Pancreas (tissue), 10 donors: Measurements from ENCODE around the gene CRYBG2. TPM values are rescaled to one million over a fixed set of nuclear protein-coding genes. Genes with fewer than 3 reads are reported as not detected.
A peak's percentile ranks its signal among the peaks of the same experiment; 100 is the strongest.

ENCODE experiments used
- ATAC-seq, 4 donors: fragments of 200-7000 bp; cut with Tn5 transposase; one replicate each; pipeline versions ENCODE4 v1.8.0 to v1.9.1; 2020; ENCODE audit warnings: mild to moderate bottlenecking in 4 of 4, moderate library complexity in 4 of 4
- DNase-seq, 6 donors: peaks; one replicate each; pipeline ENCODE4 v3.0.0-alpha.2; 2020
- FAIRE-seq: peaks from 2 replicates; lab custom pipeline; 2012; peaks lifted over from hg19 to GRCh38; lab: Jason Lieb, UNC
- H3K27ac ChIP-seq, 4 donors: fragments of 200-600 bp; sonication (generic); 1 replicate in 3 of 4; 2 replicates in 1 of 4; pipeline versions ENCODE4 v1.5.0 to v1.8.0; 2020
- H3K27me3 ChIP-seq, 4 donors: fragments of 200-600 bp; one replicate each; pipeline ENCODE4 v1.8.0; 2021
- H3K36me3 ChIP-seq, 3 donors: fragments of 200-600 bp; sonication (generic) in 1 of 3; one replicate each; pipeline versions ENCODE4 v1.5.0 to v1.8.0; 2020 to 2021
- H3K4me1 ChIP-seq, 3 donors: fragments of 200-600 bp; one replicate each; pipeline ENCODE4 v1.8.0; 2021
- H3K4me3 ChIP-seq, 4 donors: fragments of 200-600 bp; sonication (generic) in 2 of 4; one replicate each; pipeline versions ENCODE4 v1.5.0 to v1.8.0; 2020 to 2021
- H3K9me3 ChIP-seq, 4 donors: fragments of 200-600 bp; one replicate each; pipeline ENCODE4 v1.8.0; 2021
- WGBS, 2 donors: extraction: QIAGEN DNeasy Blood & Tissue Kit; methylation state at CpG; one replicate each; pipeline ENCODE4 v1.1.7; 2013; 5-methylcytosine and 5-hydroxymethylcytosine counted together
- intact Hi-C, 3 donors: fragments of 100-400 bp; cut with DNase I; formaldehyde crosslinking; loops; one replicate each; pipeline versions ENCODE4 v1.11.1 to v1.14.2; 2022
- polyA plus RNA-seq, 2 donors: library from polyadenylated mRNA; stranded (reverse); fragments of 200-250 nt; gene quantifications; one replicate each; pipeline ENCODE4 v1.2.3, GENCODE V29; 2013
- total RNA-seq, 6 donors: library from RNA; stranded (reverse); fragmentation: NEBNext Ultra II Directional in 4 of 6; extraction: Animal tissue kit (Norgen Biotek cat#: 25700) in 4 of 6; gene quantifications; one replicate each; pipeline versions ENCODE4 v1.2.1 to v1.2.4, GENCODE V29; 2021 to 2023
- TF ChIP-seq, protein P1 (sequence below), 4 donors: fragments of 200-600 bp; sonication (generic) in 3 of 4; IDR thresholded peaks; one replicate each; pipeline versions ENCODE4 v1.5.0 to v1.8.0; 2021; ENCODE audit warnings: antibody characterized with exemption in 4 of 4
- donor health status: healthy with polysubstance abuse.
- donor health status: DM: no; HTN: no; CAD: no; lungs with moderate emphysema.
- donor health status: DM: no; HTN: no; CAD: no.
- donor health status: control.
- donor health status: control.
- donor health status: Bipolar disorder and iron deficiency.
- donor health status: DM: yes; HTN: yes; CAD: no.
- donor health status: DM: no; HTN: no; CAD: no.
- donor health status: DM: no; HTN: no; CAD: no.
- donor health status: DM: yes; HTN: yes; CAD: no.

The CRYBG2 gene
- total and polyA plus RNA-seq, 8 donors: 0.12 to 2.0 (median 0.60) TPM

DNA sequence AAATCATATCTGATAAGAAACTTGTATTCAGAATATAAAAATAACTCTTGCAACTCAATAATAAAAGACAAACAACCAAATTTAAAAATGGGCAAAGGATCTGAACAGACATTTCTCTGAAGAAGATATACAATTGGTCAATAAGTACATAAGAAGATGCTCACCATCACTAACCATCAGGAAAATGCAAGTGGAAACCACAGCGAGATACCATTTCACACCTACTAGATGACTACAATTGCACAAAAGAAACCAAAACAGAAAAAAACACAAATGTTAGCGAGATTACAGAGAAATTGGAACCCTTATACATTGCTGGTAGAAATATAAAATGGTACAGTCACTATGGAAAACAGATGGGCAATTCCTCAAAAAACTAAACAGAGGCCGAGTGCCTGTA is 30.1 kb upstream of the CRYBG2 start:
- H3K27ac ChIP-seq: no peak overlapping the region
- H3K27me3 ChIP-seq: no peaks in the 10 kb centered on the region
- WGBS, 2 donors: 70 to 75% methylated on average over 3 of the region's 3 CpGs
- H3K9me3 ChIP-seq: no peaks in the 10 kb centered on the region
- FAIRE-seq (no peak), DNase-seq (no peak), ATAC-seq (no peak)
- TF ChIP-seq, protein P1, sequence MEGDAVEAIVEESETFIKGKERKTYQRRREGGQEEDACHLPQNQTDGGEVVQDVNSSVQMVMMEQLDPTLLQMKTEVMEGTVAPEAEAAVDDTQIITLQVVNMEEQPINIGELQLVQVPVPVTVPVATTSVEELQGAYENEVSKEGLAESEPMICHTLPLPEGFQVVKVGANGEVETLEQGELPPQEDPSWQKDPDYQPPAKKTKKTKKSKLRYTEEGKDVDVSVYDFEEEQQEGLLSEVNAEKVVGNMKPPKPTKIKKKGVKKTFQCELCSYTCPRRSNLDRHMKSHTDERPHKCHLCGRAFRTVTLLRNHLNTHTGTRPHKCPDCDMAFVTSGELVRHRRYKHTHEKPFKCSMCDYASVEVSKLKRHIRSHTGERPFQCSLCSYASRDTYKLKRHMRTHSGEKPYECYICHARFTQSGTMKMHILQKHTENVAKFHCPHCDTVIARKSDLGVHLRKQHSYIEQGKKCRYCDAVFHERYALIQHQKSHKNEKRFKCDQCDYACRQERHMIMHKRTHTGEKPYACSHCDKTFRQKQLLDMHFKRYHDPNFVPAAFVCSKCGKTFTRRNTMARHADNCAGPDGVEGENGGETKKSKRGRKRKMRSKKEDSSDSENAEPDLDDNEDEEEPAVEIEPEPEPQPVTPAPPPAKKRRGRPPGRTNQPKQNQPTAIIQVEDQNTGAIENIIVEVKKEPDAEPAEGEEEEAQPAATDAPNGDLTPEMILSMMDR (IDR thresholded peaks at IDR 0.05): no peak
- no peaks in the 10 kb centered on the region for H3K4me1 ChIP-seq
- H3K4me3 ChIP-seq: no peak overlapping the region
- intact Hi-C loops: no loop called here
- no peaks in the 10 kb centered on the region for H3K36me3 ChIP-seq

DNA sequence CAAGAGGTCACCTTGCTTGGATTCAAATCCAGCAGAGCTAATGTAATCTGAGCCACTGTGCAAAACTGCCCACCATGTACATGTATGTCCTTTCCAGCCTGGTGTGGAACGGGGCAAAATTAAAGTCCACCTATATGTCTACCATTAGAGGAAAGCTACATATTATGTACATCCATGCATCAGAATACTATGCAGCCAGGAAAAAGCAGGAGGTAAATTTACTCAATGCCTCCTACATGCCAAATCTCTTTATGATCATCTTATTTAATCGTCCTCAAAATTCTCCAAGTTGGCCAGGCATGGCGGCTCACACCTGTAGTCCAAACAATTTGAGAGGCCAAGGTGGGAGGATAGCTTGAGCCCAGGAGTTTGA is 24.9 kb upstream of the CRYBG2 start:
- TF ChIP-seq, protein P1 (IDR thresholded peaks at IDR 0.05): no peak
- WGBS, 2 donors: 79 to 85% methylated on average over 3 of the region's 3 CpGs
- intact Hi-C loops: no loop called here
- H3K27me3 ChIP-seq: no peaks in the 10 kb centered on the region
- no peaks in the 10 kb centered on the region for H3K4me1 ChIP-seq
- no peak overlapping the region for H3K4me3 ChIP-seq
- no peak overlapping the region for H3K27ac ChIP-seq
- ATAC-seq (no peak), DNase-seq (no peak), FAIRE-seq (no peak)
- H3K9me3 ChIP-seq: no peaks in the 10 kb centered on the region
- no peaks in the 10 kb centered on the region for H3K36me3 ChIP-seq

DNA sequence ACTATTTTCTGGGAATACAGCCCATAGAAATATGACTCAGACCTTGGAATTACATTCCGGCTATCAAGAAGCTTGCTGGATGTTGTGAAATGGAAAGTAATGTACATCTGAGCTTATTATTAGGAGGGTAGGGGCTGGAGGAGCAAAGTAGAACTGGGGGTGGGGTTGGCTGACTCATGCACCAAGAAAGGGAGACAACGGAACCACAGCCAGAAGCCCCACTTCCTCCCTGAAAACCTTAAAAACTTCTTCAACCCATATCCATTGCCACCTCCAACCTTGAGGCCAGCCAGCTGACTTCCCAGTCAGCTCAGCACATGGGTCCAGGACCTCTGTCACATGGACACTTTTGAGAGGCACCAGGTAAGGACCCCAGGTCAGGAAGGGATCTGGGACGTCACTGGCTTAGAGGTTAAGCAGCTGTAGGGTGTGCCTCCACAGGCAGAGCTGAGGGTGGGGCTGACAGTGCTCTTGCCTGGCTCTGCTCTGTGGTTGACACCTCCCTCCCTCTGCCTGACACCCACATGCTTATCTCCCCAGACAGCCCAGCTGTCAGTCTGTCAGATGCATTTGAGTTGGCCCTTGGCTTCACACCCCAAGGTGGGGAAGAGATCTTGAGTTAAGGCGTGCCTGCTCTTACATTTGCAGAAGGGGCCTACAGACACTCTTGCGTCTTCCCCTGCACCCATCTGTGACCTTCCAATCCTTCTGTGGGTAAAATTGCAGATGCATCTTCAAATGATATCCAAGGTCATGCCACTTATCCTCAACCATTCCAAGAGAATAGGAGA is 24.4 kb upstream of the CRYBG2 start:
- WGBS, 2 donors: 59 to 62% methylated on average over 5 of the region's 5 CpGs
- Histone ChIP-seq H3K36me3 (no peaks in the 10 kb centered on the region), H3K27ac (no peak overlapping the region), H3K27me3 (no peaks in the 10 kb centered on the region), H3K9me3 (no peaks in the 10 kb centered on the region), H3K4me3 (no peak overlapping the region), H3K4me1 (no peaks in the 10 kb centered on the region)
- ATAC-seq (peak in 3 of 4 donors; percentile 53 to 73 (median 71)), FAIRE-seq (no peak), DNase-seq (no peak)
- TF ChIP-seq, protein P1 (IDR thresholded peaks at IDR 0.05): no peak
- intact Hi-C loops: no loop called here

DNA sequence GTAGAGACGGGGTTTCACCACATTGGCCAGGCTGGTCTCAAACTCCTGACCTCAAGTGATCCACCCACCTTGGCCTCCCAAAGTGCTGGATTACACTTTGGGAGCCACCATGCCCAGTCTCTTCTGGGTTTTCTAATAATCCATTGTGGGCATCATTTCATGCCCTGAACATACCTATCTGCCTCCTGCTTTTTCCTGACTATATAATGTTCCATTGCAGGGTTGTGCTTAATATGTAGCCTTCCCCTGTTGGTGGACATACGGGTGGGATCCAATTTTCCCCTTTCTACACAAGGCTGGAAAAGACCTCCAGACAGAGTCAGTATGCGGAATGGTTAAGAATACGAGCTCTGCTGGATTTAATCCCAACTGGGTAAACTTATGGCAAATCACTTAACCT is 22.1 kb upstream of the CRYBG2 start:
- FAIRE-seq: no peak

More for the DNA sequence above, 22.1 kb upstream of the CRYBG2 start:
- DNase-seq (no peak), ATAC-seq (no peak)
- H3K4me3 ChIP-seq: no peak overlapping the region
- H3K9me3 ChIP-seq: no peaks in the 10 kb centered on the region
- 84 to 90% methylated on average over 4 of the region's 4 CpGs for WGBS, 2 donors
- intact Hi-C loops: no loop called here
- H3K27ac ChIP-seq: no peak overlapping the region
- H3K4me1 ChIP-seq: no peaks in the 10 kb centered on the region
- no peaks in the 10 kb centered on the region for H3K36me3 ChIP-seq
- no peaks in the 10 kb centered on the region for H3K27me3 ChIP-seq
- TF ChIP-seq, protein P1 (IDR thresholded peaks at IDR 0.05): no peak
